ENCODE data around the gene METTL21A. TPM values are rescaled to one million over a fixed set of nuclear protein-coding genes. Genes with fewer than 3 reads are reported as not detected.
"Not testable (repeated sequence)": the region's sequence is repeated elsewhere in the genome, so short reads cannot be mapped to it uniquely, and the experiment has no call there.

Gene METTL21A
- total RNA-seq, 4 donors from 2014 or later: 7.7 to 28.8 (median 22.0) TPM

DNA sequence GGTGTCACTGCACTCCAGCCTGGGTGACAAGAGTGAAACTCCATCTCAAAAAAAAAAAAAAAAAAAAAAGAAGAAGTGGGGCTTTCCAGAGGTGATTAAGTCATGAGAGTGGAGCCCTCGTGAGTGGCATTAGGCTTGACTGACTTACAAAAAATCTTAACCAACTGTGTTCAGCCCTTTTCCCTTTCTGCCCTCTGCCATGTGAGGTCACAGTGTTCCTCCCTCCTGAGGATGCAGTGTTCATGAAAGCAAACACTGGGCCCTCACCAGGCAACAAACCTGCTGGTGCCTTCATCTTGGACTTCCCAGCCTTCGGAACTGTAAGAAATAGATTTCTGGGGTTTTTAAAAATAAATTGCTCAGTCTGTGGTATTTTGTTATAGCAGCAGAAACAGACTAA, 37.0 kb upstream of the METTL21A start:
- TF ChIP-seq, protein P1, sequence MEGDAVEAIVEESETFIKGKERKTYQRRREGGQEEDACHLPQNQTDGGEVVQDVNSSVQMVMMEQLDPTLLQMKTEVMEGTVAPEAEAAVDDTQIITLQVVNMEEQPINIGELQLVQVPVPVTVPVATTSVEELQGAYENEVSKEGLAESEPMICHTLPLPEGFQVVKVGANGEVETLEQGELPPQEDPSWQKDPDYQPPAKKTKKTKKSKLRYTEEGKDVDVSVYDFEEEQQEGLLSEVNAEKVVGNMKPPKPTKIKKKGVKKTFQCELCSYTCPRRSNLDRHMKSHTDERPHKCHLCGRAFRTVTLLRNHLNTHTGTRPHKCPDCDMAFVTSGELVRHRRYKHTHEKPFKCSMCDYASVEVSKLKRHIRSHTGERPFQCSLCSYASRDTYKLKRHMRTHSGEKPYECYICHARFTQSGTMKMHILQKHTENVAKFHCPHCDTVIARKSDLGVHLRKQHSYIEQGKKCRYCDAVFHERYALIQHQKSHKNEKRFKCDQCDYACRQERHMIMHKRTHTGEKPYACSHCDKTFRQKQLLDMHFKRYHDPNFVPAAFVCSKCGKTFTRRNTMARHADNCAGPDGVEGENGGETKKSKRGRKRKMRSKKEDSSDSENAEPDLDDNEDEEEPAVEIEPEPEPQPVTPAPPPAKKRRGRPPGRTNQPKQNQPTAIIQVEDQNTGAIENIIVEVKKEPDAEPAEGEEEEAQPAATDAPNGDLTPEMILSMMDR (IDR thresholded peaks at IDR 0.05): no peak
- no peak for DNase-seq (ENCODE audit: low spot score)
- ATAC-seq (ENCODE audit: low FRiP score): no peak

DNA sequence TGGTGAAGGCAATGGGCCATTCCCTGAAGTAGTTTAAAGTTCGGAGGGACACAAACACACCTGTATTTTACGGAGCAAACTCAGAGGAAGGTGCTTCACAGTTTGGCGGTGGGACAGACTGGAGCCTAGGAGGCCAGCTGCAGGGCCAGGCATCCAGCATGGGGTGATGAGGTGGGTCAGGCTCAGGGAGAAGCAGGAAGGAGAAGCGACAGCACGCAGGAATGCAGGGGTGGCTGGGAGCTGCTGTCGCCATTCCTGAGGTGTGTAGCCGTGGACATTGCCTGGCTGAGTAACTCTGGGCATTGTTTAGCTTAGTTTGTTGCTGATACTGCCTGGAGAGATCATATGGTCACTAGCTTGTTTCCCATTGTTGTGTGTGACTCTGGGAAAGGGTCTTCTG, 35.8 kb upstream of the METTL21A start:
- ATAC-seq (ENCODE audit: low FRiP score) (no peak), DNase-seq (ENCODE audit: low spot score) (no peak)

DNA sequence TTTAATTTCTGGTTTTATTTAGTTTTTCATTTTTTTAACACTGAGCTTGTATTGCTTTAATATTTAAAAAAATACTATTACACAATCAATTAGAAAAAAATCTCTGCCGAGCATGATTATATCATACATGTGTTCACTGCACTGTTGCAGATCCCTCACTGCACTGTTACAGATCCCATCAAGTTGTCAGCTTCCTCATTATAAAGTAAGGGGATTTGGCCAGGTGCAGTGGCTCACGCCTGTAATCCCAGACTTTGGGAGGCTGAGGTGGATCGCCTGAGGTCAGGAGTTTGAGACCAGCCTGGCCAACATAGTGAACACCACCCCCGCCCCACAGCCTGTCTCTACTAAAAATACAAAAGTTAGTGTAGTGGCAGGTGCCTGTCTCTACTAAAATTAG, 33.0 kb upstream of the METTL21A start:
- ATAC-seq (ENCODE audit: low FRiP score): no peak
- DNase-seq (ENCODE audit: low spot score): no peak
- TF ChIP-seq, protein P1 (IDR thresholded peaks at IDR 0.05): no peak

More for the DNA sequence above, 35.8 kb upstream of the METTL21A start:
- TF ChIP-seq, protein P1 (IDR thresholded peaks at IDR 0.05): no peak

DNA sequence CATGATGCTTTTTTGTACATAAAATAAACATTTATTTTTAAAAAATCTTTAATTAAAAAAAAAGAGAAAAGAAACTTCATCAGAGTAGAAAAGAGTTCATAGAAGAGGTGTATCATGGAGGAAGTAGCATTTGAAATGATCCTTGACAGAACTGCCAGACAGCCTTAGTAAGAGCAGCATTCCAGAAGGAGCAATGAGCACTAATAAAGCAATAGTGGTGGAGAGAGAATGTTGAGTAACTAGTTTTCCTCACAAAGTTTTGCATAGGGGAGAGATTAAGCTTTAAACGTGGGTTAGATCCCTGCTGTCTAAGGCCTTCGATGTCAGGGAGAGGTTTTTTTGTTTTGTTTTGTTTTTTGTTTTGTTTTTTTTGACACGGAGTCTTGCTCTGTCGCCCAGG, 29.8 kb upstream of the METTL21A start:
- TF ChIP-seq, protein P1 (IDR thresholded peaks at IDR 0.05): no peak
- ATAC-seq (ENCODE audit: low FRiP score) (no peak), DNase-seq (ENCODE audit: low spot score) (no peak)

DNA sequence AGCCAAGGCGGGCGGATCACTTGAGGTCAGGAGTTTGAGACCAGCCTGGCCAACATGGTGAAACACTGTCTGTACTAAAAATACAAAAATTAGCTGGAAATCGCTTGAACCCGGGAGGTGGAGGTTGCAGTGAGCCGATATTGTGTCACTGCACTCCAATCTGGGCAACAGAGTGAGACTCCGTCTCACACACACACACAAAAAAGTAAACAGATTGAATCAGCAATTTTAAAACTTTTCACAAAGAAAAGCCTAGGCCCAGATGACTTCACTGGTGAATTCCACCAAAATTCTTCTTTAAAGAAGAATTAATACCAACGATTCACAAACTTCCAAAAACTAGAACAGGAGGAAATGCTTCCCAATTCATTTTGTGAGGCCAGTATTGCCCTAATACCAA, 21.4 kb upstream of the METTL21A start:
- not testable (repeated sequence) for ATAC-seq (ENCODE audit: low FRiP score); DNase-seq (ENCODE audit: low spot score)

DNA sequence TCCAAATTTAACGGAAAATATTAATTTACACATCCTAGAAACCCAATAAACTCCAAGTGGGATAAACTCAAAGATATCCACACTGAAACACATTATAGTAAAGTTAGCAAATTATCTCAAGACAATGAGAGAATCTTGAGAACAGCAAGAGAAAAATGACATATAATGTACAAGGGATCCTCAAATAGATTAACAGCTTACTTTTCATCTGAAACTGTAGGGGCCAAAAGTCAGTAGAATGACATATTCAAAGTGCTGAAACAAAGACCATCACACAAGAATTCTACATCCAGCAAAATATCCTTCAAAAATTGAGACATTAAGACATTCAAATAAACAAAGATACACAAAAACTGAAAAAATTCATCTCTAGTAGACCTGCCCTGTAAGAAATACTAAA, 18.7 kb upstream of the METTL21A start:
- ATAC-seq (ENCODE audit: low FRiP score) (no peak), DNase-seq (ENCODE audit: low spot score) (no peak)
- TF ChIP-seq, protein P1 (IDR thresholded peaks at IDR 0.05): no peak

DNA sequence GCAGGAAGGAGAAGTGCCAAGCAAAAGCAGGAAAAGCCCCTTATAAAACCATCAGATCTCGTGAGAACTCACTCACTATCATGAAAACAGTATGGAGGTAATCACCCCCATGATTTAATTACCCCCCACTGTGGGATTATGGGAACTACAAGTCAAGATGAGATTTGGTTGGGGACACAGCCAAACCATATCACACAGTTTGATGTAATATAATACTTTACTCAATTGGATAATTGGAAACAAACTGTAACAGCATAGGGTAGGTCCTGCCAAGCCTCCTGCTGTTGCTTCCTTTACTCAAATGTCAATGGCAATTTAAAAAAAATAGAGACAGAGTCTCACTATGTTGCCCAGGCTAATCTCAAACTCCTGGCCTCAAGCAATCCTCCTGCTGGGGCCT, 15.5 kb upstream of the METTL21A start:
- DNase-seq (ENCODE audit: low spot score): no peak
- TF ChIP-seq, protein P1 (IDR thresholded peaks at IDR 0.05): no peak

DNA sequence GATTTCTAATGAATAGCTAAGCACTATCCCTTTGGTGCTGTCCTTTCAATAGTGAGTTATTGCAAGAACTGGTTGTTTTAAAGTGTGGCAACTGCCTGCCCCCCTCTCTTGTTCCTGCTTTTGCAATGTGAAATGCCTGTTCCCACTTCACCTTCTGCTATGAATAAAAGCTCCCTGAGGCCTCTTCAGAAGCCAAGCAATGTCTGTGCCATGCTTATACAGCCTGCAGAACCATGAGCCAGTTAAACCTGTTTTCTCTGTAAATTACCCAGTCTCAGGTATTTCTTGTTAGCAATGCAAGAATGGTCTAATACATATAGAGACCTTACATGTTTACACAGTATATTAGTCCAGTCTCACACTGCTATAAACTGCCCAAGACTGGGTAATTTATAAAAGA, 15.0 kb upstream of the METTL21A start:
- no peak for DNase-seq (ENCODE audit: low spot score)
- TF ChIP-seq, protein P1 (IDR thresholded peaks at IDR 0.05): no peak
- no peak for ATAC-seq (ENCODE audit: low FRiP score)

More for the DNA sequence above, 15.5 kb upstream of the METTL21A start:
- no peak for ATAC-seq (ENCODE audit: low FRiP score)

DNA sequence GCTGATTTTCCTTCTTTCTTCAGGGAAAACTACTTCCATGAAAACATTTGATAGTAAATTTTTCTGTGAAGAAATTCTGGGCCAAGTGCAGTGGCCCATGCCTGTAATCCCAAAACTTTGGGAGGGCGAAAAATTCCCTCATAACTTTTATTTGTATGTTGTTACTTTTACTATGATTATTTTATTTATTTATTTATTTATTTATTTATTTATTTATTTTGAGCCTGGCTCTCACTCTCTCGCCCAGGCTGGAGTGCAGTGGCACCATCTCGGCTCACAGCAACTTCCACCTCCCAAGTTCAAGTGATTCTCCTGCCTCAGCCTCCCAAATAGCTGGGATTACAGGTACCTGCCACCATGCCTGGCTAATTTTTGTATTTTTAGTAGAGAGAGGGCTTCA, 14.1 kb upstream of the METTL21A start:
- DNase-seq (ENCODE audit: low spot score); ATAC-seq (ENCODE audit: low FRiP score): not testable (repeated sequence)
